IPS-NIHi7 (cell line): ENCODE results near the gene LAMA5.

Experiments
- DNase-seq: peaks from one replicate; pipeline ENCODE4 v3.0.0; 2012; ENCODE audit warnings: mixed read lengths; ENCODE audit errors: extremely low spot score

The LAMA5 gene

GRCh38 chr20:62268228-62268900 lies 98.7 kb downstream of the LAMA5 start:
- DNase-seq: no peak

GRCh38 chr20:62267543-62267942 lies 99.6 kb downstream of the LAMA5 start:
- DNase-seq: no peak

GRCh38 chr20:62266851-62267250 lies 100.3 kb downstream of the LAMA5 start:
- no peak for DNase-seq

- no peak for DNase-seq
Measured at GRCh38 chr20:62266340-62266739, 100.8 kb downstream of the LAMA5 start.

GRCh38 chr20:62265365-62265764 lies 101.7 kb downstream of the LAMA5 start:
- DNase-seq: no peak

- DNase-seq: no peak
Measured at GRCh38 chr20:62263396-62263795, 103.7 kb downstream of the LAMA5 start.

- no peak for DNase-seq
Measured at GRCh38 chr20:62262064-62262463, 105.0 kb downstream of the LAMA5 start.

GRCh38 chr20:62259294-62259565 lies 107.9 kb downstream of the LAMA5 start:
- no peak for DNase-seq
